Panc1 (cell line): ENCODE measurements around the gene SLC12A7.

Experiments used
- POLR2AphosphoS5 ChIP-seq: IDR thresholded peaks from 2 replicates; pipeline ENCODE4 v1.6.1; 2012; ENCODE audit warnings: mild to moderate bottlenecking, low read depth, low read length, moderate library complexity
- TF ChIP-seq, protein P1 (sequence below): fragments of 450-650 bp; IDR thresholded peaks from 2 replicates; pipeline ENCODE4 v1.5.1; 2017; ENCODE audit warnings: mild to moderate bottlenecking

- TF ChIP-seq, protein P1, sequence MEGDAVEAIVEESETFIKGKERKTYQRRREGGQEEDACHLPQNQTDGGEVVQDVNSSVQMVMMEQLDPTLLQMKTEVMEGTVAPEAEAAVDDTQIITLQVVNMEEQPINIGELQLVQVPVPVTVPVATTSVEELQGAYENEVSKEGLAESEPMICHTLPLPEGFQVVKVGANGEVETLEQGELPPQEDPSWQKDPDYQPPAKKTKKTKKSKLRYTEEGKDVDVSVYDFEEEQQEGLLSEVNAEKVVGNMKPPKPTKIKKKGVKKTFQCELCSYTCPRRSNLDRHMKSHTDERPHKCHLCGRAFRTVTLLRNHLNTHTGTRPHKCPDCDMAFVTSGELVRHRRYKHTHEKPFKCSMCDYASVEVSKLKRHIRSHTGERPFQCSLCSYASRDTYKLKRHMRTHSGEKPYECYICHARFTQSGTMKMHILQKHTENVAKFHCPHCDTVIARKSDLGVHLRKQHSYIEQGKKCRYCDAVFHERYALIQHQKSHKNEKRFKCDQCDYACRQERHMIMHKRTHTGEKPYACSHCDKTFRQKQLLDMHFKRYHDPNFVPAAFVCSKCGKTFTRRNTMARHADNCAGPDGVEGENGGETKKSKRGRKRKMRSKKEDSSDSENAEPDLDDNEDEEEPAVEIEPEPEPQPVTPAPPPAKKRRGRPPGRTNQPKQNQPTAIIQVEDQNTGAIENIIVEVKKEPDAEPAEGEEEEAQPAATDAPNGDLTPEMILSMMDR, result no peak
- no peak for TF ChIP-seq POLR2AphosphoS5
These were observed 84.9 kb downstream of the SLC12A7 start for GRCh38 chr5:1026700-1027621.
